MM.1S (cell line): ENCODE results near the gene OR2B6.
"Not testable (repeated sequence)": the region's sequence is repeated elsewhere in the genome, so short reads cannot be mapped to it uniquely, and the experiment has no call there.

Experiments
- DNase-seq: peaks from one replicate; pipeline ENCODE4 v3.0.0-alpha.2; 2015
- H2AFZ ChIP-seq: fragments of 300-600 bp; sonication (generic); 2 replicates; pipeline ENCODE4 v1.6.0; 2016; ENCODE audit warnings: antibody characterized with exemption, low read length
- H3F3A ChIP-seq: fragments of 300-600 bp; sonication (generic); 2 replicates; pipeline ENCODE4 v1.6.1; 2016; ENCODE audit warnings: mild to moderate bottlenecking, antibody characterized with exemption, low read length, moderate library complexity, mixed read lengths; ENCODE audit not compliant: insufficient read depth
- H3K27ac ChIP-seq: fragments of 300-600 bp; sonication (generic); 2 replicates; pipeline ENCODE4 v1.5.1; 2016; ENCODE audit warnings: mild to moderate bottlenecking, low read length
- H3K27me3 ChIP-seq: fragments of 300-600 bp; sonication (generic); replicated peaks from 2 replicates; pipeline ENCODE4 v1.6.0; 2016; ENCODE audit warnings: low read length; ENCODE audit not compliant: insufficient read depth
- H3K36me3 ChIP-seq: fragments of 300-600 bp; sonication (generic); replicated peaks from 2 replicates; pipeline ENCODE4 v1.6.1; 2016; ENCODE audit warnings: mild to moderate bottlenecking, low read length, mixed read lengths; ENCODE audit not compliant: insufficient read depth
- H3K4me1 ChIP-seq: fragments of 300-600 bp; sonication (generic); 2 replicates; pipeline ENCODE4 v1.6.1; 2016; ENCODE audit warnings: low read length, mixed read lengths
- H3K4me2 ChIP-seq: fragments of 300-600 bp; sonication (generic); 2 replicates; pipeline ENCODE4 v1.6.0; 2016; ENCODE audit warnings: low read depth, low read length
- H3K4me3 ChIP-seq: fragments of 300-600 bp; sonication (generic); 2 replicates; pipeline ENCODE4 v1.5.1; 2016; ENCODE audit warnings: low read length, mixed read lengths
- H3K79me2 ChIP-seq: fragments of 300-600 bp; sonication (generic); 2 replicates; pipeline ENCODE4 v1.6.1; 2016; ENCODE audit warnings: mixed run types, low read length, mixed read lengths
- H3K9ac ChIP-seq: fragments of 300-600 bp; sonication (generic); 2 replicates; pipeline ENCODE4 v1.6.1; 2016; ENCODE audit warnings: low read length, mixed read lengths
- H3K9me2 ChIP-seq: fragments of 300-600 bp; sonication (generic); replicated peaks from 2 replicates; pipeline ENCODE4 v1.6.1; 2016; ENCODE audit warnings: mild to moderate bottlenecking, low read length, mixed read lengths; ENCODE audit not compliant: insufficient read depth
- H3K9me3 ChIP-seq: fragments of 300-600 bp; sonication (generic); replicated peaks from 2 replicates; pipeline ENCODE4 v1.6.1; 2016; ENCODE audit warnings: mild to moderate bottlenecking, low read length, mixed read lengths; ENCODE audit not compliant: insufficient read depth
- H4K20me1 ChIP-seq: fragments of 300-600 bp; sonication (generic); 2 replicates; pipeline ENCODE4 v1.6.1; 2016; ENCODE audit warnings: mild to moderate bottlenecking, low read length, moderate library complexity, mixed read lengths; ENCODE audit not compliant: insufficient read depth
- EZH2 ChIP-seq: fragments of 300-600 bp; sonication (generic); optimal IDR thresholded peaks from 2 replicates; pipeline ENCODE3; 2017; ENCODE audit warnings: low read depth, mild to moderate bottlenecking, antibody characterized with exemption, low read length, mixed read lengths
- EZH2phosphoT487 ChIP-seq: fragments of 300-600 bp; sonication (generic); IDR thresholded peaks from 2 replicates; pipeline ENCODE4 v1.6.1; 2018; ENCODE audit warnings: antibody characterized with exemption, low read length
- TF ChIP-seq, protein P1 (sequence below): fragments of 300-600 bp; sonication (generic); IDR thresholded peaks from 2 replicates; pipeline ENCODE4 v1.5.1; 2016; ENCODE audit warnings: antibody characterized with exemption, low read length, mixed read lengths

Gene OR2B6

GRCh38 chr6:27922949-27923348 is 34.1 kb upstream of the OR2B6 start:
- Histone ChIP-seq H3K4me1 (no peaks in the 10 kb centered on the region), H3K4me2 (no peak overlapping the region), H3K9ac (no peak overlapping the region), H4K20me1 (no peaks in the 10 kb centered on the region), H3K27ac (no peak overlapping the region), H3K9me2 (no peaks in the 10 kb centered on the region), H3K4me3 (no peak overlapping the region), H3K9me3 (no peaks in the 10 kb centered on the region), H3K36me3 (no peaks in the 10 kb centered on the region), H3F3A (no peaks in the 10 kb centered on the region), H3K79me2 (no peaks in the 10 kb centered on the region), H3K27me3 (no peaks in the 10 kb centered on the region), H2AFZ (no peak overlapping the region)
- DNase-seq = no peak
- no peak for TF ChIP-seq EZH2
- no peak for TF ChIP-seq EZH2phosphoT487

DNA sequence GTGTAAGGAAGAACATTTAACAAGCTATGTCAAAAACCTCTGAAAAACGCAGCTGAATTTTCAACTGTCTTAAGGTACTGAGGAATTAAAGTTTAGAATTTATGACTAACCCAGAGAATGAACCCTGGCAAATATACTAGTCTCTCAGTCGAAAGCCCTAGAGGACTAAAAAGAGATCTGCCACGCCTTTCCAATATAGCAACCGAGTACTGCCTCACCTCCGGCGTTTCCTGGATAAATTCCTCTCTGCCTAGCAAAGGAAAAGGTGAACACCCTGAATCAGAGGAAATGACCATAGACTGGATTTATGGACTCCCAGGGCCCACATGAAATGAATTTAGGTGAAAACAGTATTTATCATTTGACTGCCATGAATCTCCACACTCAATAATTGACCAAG is 32.9 kb upstream of the OR2B6 start:
- Histone ChIP-seq H3K27ac (no peak overlapping the region), H3K9me3 (no peaks in the 10 kb centered on the region), H3K79me2 (no peaks in the 10 kb centered on the region), H2AFZ (no peak overlapping the region), H3K9me2 (no peaks in the 10 kb centered on the region), H4K20me1 (no peaks in the 10 kb centered on the region), H3K27me3 (no peaks in the 10 kb centered on the region), H3F3A (no peaks in the 10 kb centered on the region), H3K36me3 (no peaks in the 10 kb centered on the region), H3K4me1 (no peaks in the 10 kb centered on the region), H3K4me2 (no peak overlapping the region), H3K9ac (no peak overlapping the region), H3K4me3 (no peak overlapping the region)
- no peak for DNase-seq
- TF ChIP-seq EZH2phosphoT487 (no peak), EZH2 (no peak)
- TF ChIP-seq, protein P1, sequence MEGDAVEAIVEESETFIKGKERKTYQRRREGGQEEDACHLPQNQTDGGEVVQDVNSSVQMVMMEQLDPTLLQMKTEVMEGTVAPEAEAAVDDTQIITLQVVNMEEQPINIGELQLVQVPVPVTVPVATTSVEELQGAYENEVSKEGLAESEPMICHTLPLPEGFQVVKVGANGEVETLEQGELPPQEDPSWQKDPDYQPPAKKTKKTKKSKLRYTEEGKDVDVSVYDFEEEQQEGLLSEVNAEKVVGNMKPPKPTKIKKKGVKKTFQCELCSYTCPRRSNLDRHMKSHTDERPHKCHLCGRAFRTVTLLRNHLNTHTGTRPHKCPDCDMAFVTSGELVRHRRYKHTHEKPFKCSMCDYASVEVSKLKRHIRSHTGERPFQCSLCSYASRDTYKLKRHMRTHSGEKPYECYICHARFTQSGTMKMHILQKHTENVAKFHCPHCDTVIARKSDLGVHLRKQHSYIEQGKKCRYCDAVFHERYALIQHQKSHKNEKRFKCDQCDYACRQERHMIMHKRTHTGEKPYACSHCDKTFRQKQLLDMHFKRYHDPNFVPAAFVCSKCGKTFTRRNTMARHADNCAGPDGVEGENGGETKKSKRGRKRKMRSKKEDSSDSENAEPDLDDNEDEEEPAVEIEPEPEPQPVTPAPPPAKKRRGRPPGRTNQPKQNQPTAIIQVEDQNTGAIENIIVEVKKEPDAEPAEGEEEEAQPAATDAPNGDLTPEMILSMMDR = no peak

GRCh38 chr6:27928041-27928440 is 29.0 kb upstream of the OR2B6 start:
- not testable (repeated sequence) for H3K4me2 ChIP-seq, H3K4me1 ChIP-seq, H3K79me2 ChIP-seq, H3K36me3 ChIP-seq, H3K27ac ChIP-seq, DNase-seq, H3K9ac ChIP-seq, H3K4me3 ChIP-seq, H2AFZ ChIP-seq, H3K9me3 ChIP-seq, H4K20me1 ChIP-seq, H3F3A ChIP-seq, H3K9me2 ChIP-seq, H3K27me3 ChIP-seq

DNA sequence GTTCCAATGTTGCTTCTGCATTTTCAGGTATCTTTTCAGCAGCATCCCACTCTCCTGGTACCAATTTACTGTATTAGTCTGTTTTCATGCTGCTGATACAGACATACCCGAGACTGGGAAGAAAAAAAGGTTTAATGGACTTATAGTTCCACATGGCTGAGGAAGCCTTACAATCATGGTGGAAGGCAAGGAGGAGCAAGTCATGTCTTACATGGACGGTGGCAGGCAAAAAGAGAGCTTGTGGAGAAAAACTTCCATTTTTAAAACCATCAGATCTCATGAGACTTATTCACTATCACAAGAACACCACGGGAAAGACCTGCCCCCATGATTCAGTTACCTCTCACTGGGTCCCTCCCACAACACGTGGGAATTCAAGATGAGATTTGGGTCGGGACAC is 27.1 kb upstream of the OR2B6 start:
- H3K9me3 ChIP-seq, H3K4me1 ChIP-seq, H3K9me2 ChIP-seq, H3K4me3 ChIP-seq, H3K27ac ChIP-seq, H3F3A ChIP-seq, H3K4me2 ChIP-seq, H3K27me3 ChIP-seq, H3K36me3 ChIP-seq, DNase-seq, H3K79me2 ChIP-seq, H2AFZ ChIP-seq, H4K20me1 ChIP-seq, H3K9ac ChIP-seq: not testable (repeated sequence)

GRCh38 chr6:27931209-27931608 is 25.8 kb upstream of the OR2B6 start:
- Histone ChIP-seq H3F3A (no peaks in the 10 kb centered on the region), H3K27ac (no peak overlapping the region), H4K20me1 (no peaks in the 10 kb centered on the region), H3K9ac (no peak overlapping the region), H3K4me1 (no peaks in the 10 kb centered on the region), H3K9me3 (no peaks in the 10 kb centered on the region), H3K79me2 (no peaks in the 10 kb centered on the region), H3K4me2 (no peak overlapping the region), H3K36me3 (no peaks in the 10 kb centered on the region), H3K27me3 (no peaks in the 10 kb centered on the region), H3K4me3 (no peak overlapping the region), H2AFZ (no peak overlapping the region), H3K9me2 (no peaks in the 10 kb centered on the region)
- TF ChIP-seq EZH2phosphoT487 (no peak), EZH2 (no peak)
- TF ChIP-seq, protein P1 = no peak
- no peak for DNase-seq
